HG03175 (cell line): ENCODE measurements around the gene PDCD6IP.
"Not testable (repeated sequence)": the region's sequence is repeated elsewhere in the genome, so short reads cannot be mapped to it uniquely, and the experiment has no call there.

Source experiments
- ATAC-seq: cut with Tn5 transposase; IDR thresholded peaks from one replicate; pipeline ENCODE4 v1.9.1; 2021; ENCODE audit warnings: mild to moderate bottlenecking, moderate library complexity; ENCODE audit not compliant: unreplicated experiment

The PDCD6IP gene

GRCh38 chr3:33798418-33799201, at the start of gene PDCD6IP:
Gene PDCD6IP (plus strand): TSS chr3:33798630. CDS start chr3:33798729, 99 bp downstream.
- ATAC-seq, result peak; percentile 90

- ATAC-seq, result no peak
These were observed 48.8 kb upstream of the PDCD6IP start for GRCh38 chr3:33749546-33750210.

GRCh38 chr3:33750211-33750548, 48.2 kb upstream of the PDCD6IP start:
- ATAC-seq, result no peak

GRCh38 chr3:33751336-33751735, 47.1 kb upstream of the PDCD6IP start:
- no peak for ATAC-seq

GRCh38 chr3:33754391-33754790, 44.0 kb upstream of the PDCD6IP start:
- not testable (repeated sequence) for ATAC-seq

- no peak for ATAC-seq
These were observed 40.1 kb upstream of the PDCD6IP start for GRCh38 chr3:33758281-33758680.

- no peak for ATAC-seq
These were observed 39.6 kb upstream of the PDCD6IP start for GRCh38 chr3:33758864-33759263.

GRCh38 chr3:33768578-33769330, 29.7 kb upstream of the PDCD6IP start:
- no peak for ATAC-seq

GRCh38 chr3:33773637-33774036, 24.8 kb upstream of the PDCD6IP start:
- ATAC-seq, result no peak

- ATAC-seq, result no peak
These were observed 23.1 kb upstream of the PDCD6IP start for GRCh38 chr3:33775363-33775762.

- ATAC-seq, result no peak
These were observed 20.4 kb upstream of the PDCD6IP start for GRCh38 chr3:33777996-33778395.

- no peak for ATAC-seq
These were observed 18.7 kb upstream of the PDCD6IP start for GRCh38 chr3:33779751-33780150.

- ATAC-seq, result not testable (repeated sequence)
These were observed 17.0 kb upstream of the PDCD6IP start for GRCh38 chr3:33781413-33781812.

- no peak for ATAC-seq
These were observed 11.7 kb upstream of the PDCD6IP start for GRCh38 chr3:33786565-33787327.

- peak; percentile 86 for ATAC-seq
These were observed 11.0 kb upstream of the PDCD6IP start for GRCh38 chr3:33787328-33788009.

- ATAC-seq, result no peak
These were observed 9.1 kb upstream of the PDCD6IP start for GRCh38 chr3:33789183-33789954.

- ATAC-seq, result no peak
These were observed 8.3 kb upstream of the PDCD6IP start for GRCh38 chr3:33790091-33790490.

GRCh38 chr3:33791477-33792166, 6.8 kb upstream of the PDCD6IP start:
- peak; percentile 32 for ATAC-seq
